HEK293 (cell line): Measurements from ENCODE around the gene ATP8A1.

Experiments used
- OSR2 ChIP-seq: fragments of 450-650 bp; formaldehyde crosslinking; IDR thresholded peaks from 2 replicates; pipeline ENCODE4 v1.5.1; 2016; ENCODE audit warnings: missing biosample characterization, missing genetic modification characterization
- PBX3 ChIP-seq: sonication (generic); formaldehyde crosslinking; IDR thresholded peaks from 2 replicates; pipeline ENCODE4 v1.8.1; 2022; ENCODE audit warnings: mild to moderate bottlenecking, moderate library complexity, missing genetic modification reagents
- YY1 ChIP-seq: fragments of 450-650 bp; formaldehyde crosslinking; IDR thresholded peaks from 2 replicates; pipeline ENCODE4 v1.5.1; 2018; ENCODE audit warnings: missing biosample characterization, missing genetic modification characterization
- ZEB2 ChIP-seq: fragments of 450-650 bp; formaldehyde crosslinking; IDR thresholded peaks from 2 replicates; pipeline ENCODE4 v1.5.1; 2016; ENCODE audit warnings: missing biosample characterization, missing genetic modification characterization
- ZNF747 ChIP-seq: fragments of 450-650 bp; formaldehyde crosslinking; IDR thresholded peaks from 2 replicates; pipeline ENCODE4 v1.5.1; 2016; ENCODE audit warnings: missing biosample characterization, missing genetic modification characterization
- TF ChIP-seq, protein P1 (sequence below): fragments of 450-650 bp; formaldehyde crosslinking; IDR thresholded peaks from 2 replicates; pipeline ENCODE4 v1.5.1; 2016; ENCODE audit warnings: missing biosample characterization, missing genetic modification characterization

DNA sequence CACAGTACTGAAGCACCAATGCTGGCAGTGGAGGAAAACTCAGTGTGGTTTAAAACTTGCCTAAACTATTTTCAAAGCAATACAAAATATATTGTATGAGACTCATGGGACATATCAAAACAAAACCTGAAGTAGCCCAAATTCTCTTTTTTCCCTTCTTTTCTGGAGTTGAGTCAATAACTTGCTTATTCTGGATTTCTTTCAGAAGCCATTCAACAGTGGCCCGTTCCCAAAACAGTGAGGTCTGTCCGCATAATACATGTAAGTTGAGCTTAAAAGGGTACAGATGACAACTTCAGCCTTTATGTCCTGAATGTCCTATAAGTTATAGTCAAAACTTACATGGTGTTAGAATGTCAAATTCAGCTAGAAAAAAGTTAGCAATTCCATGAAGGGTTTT, 158.9 kb downstream of the ATP8A1 start:
- TF ChIP-seq, protein P1, sequence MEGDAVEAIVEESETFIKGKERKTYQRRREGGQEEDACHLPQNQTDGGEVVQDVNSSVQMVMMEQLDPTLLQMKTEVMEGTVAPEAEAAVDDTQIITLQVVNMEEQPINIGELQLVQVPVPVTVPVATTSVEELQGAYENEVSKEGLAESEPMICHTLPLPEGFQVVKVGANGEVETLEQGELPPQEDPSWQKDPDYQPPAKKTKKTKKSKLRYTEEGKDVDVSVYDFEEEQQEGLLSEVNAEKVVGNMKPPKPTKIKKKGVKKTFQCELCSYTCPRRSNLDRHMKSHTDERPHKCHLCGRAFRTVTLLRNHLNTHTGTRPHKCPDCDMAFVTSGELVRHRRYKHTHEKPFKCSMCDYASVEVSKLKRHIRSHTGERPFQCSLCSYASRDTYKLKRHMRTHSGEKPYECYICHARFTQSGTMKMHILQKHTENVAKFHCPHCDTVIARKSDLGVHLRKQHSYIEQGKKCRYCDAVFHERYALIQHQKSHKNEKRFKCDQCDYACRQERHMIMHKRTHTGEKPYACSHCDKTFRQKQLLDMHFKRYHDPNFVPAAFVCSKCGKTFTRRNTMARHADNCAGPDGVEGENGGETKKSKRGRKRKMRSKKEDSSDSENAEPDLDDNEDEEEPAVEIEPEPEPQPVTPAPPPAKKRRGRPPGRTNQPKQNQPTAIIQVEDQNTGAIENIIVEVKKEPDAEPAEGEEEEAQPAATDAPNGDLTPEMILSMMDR (tag by site-specific recombination), result no peak
- TF ChIP-seq YY1, result no peak
- no peak for TF ChIP-seq ZEB2 (tag by site-specific recombination)
- no peak for TF ChIP-seq PBX3 (CRISPR knock-in tag)
- TF ChIP-seq ZNF747, result no peak
- TF ChIP-seq OSR2 (tag by site-specific recombination), result no peak
